SIG-M5 (cell line): ENCODE measurements around the gene NUMB.

Source experiments
- DNase-seq: peaks from one replicate; lab custom pipeline; 2025; lab: John Stamatoyannopoulos, UW

Gene NUMB

DNA sequence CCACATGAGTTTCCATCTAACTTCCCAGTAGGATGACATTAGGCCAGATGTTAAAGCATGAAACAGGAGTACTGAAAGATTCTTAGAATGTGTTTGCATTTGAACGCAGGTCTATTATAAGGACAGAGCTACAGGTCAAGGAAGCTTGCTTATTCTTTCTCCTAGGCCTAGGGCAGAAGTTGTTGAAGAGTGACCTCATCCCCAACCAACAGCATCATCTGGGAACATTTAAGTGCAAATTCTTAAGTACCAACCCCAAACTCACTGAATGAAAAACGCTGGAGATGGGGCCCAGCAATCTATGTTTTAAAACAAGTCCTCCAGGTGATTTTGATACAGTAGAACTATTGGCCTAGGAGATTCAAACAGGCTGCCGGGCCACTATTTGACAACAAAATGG lies 168.6 kb downstream of the NUMB start:
- DNase-seq = no peak

DNA sequence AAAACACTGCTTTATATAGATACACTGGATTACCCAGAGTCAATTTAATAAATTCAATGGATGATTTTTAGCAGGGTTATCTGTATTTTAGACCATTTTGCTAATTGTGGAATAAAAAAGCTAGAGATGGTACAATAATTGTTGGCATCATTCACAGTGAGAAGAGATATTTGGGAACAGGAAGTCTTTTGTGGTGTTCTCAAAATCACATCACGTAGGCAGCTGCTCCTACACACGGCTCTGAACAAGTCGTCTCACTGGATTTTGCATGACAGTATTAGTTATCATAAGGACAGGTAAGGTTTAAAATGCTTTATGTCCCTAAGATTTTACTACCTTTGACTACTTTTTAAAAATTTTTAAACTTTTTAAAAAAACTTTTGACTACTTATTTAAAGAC lies 169.0 kb downstream of the NUMB start:
- DNase-seq = no peak

GRCh38 chr14:73287071-73287470 lies 171.3 kb downstream of the NUMB start:
- no peak for DNase-seq

- no peak for DNase-seq
Measured at GRCh38 chr14:73286598-73286997, 171.7 kb downstream of the NUMB start.

DNA sequence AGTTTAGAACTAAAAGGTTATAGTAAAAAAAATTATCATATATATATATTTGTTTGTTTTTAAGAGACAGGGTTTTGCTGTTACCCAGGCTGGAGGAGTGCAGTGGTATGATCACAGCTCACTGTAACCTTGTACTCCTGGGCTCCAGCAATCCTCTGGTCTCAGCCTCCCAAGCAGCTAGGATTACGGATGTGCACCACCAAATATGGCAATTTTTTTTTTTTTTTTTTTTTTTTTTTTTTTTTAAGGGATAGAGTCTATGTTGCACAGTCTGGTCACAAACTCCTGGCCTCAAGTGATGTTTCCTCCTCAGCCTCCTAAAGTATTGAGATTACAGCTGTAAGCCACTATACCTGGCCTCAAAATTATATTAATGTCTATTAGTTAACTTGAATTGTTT lies 172.4 kb downstream of the NUMB start:
- no peak for DNase-seq

DNA sequence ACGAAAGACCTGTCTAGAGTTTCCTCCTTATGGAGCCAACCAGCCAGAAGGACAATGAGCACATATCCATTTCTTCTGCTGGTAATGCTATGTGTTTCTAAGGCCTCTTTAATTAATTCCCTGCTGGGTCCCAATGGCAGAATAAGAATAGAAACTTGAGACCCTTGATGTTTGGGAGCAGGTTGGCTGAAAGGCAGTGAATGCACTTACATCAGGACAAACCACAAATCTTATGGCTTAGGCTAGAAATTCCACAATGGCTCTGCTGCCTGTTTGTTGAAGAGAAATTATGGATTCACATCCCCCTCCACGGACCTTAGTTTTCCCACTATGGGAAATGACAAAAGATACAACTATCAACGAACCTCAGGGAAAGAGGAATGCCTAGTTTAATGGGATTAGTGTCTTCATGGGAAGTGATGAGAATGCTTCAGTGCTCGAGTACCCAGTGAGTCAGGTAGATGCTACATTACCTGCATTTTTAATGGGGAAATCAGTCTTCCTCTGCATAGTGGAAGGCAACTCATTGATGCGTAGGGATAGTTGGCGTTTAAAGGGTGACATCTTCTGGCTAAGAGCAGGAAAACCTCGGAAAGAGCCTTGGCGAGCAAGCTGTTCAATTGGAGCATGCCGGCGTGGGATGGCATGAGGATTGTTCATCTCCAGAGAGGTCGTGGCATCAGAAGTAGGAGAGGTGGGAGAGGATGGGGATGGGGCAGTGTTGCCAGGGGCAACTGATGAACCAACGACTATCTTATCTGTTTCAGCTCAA lies 174.6 kb downstream of the NUMB start:
- DNase-seq = no peak

DNA sequence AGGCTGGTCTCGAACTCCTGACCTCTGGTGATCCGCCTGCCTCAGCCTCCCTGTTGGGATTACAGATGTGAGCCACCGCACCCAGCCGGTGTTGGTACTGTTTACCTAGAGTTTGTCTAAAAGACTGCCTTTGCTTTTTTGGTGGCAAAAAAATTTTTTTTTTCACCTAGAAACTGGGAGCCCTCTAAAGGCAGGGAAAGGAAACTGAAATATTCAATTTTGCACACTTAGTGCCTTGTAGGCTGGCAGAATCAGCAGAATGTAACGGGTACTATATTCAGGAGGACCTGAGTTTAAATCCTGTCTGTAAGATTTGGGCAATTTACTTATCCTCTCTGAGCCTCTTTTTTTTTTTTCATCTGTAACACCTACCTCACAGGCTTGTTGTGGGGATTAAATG lies 177.4 kb downstream of the NUMB start:
- no peak for DNase-seq

- DNase-seq = no peak
Measured at GRCh38 chr14:73277376-73277775, 181.0 kb downstream of the NUMB start.

GRCh38 chr14:73276836-73277235 lies 181.5 kb downstream of the NUMB start:
- DNase-seq = no peak

GRCh38 chr14:73273799-73274198 lies 184.5 kb downstream of the NUMB start:
- DNase-seq = no peak

DNA sequence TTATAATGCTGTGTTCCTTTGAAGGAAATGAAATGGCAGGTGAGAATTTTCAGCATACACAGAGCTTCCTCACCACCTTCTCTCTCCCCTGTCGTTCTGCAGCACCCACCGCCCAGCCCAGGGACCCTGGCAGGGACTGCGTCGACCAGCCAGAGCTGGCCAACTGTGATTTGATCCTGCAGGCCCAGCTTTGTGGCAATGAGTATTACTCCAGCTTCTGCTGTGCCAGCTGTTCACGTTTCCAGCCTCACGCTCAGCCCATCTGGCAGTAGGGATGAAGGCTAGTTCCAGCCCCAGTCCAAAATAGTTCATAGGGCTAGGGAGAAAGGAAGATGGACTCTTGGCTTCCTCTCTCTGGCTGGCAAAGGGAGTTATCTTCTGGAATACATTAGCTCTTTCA lies 186.0 kb downstream of the NUMB start:
- no peak for DNase-seq

- DNase-seq = no peak
Measured at GRCh38 chr14:73269729-73270531, 188.4 kb downstream of the NUMB start.

- no peak for DNase-seq
Measured at GRCh38 chr14:73267474-73267873, 190.9 kb downstream of the NUMB start.

DNA sequence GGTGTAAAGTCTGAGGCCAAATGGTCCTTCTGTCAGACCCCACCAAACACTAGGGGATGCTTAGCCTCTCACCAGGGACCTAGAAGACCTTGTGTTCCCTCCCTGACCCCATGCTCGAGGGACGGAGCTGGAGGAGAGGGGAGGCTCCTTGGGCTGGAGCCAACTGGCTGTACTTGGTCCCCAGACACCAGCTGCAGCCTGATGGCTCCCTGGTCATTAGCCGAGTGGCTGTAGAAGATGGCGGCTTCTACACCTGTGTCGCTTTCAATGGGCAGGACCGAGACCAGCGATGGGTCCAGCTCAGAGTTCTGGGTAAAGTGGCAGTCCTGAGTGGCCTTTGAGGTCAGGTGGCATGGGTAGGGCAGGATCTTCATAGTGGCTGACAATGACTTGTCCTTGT lies 192.0 kb downstream of the NUMB start:
- no peak for DNase-seq

- no peak for DNase-seq
Measured at GRCh38 chr14:73265721-73266046, 192.7 kb downstream of the NUMB start.

GRCh38 chr14:73264885-73265720 lies 193.2 kb downstream of the NUMB start:
- no peak for DNase-seq

DNA sequence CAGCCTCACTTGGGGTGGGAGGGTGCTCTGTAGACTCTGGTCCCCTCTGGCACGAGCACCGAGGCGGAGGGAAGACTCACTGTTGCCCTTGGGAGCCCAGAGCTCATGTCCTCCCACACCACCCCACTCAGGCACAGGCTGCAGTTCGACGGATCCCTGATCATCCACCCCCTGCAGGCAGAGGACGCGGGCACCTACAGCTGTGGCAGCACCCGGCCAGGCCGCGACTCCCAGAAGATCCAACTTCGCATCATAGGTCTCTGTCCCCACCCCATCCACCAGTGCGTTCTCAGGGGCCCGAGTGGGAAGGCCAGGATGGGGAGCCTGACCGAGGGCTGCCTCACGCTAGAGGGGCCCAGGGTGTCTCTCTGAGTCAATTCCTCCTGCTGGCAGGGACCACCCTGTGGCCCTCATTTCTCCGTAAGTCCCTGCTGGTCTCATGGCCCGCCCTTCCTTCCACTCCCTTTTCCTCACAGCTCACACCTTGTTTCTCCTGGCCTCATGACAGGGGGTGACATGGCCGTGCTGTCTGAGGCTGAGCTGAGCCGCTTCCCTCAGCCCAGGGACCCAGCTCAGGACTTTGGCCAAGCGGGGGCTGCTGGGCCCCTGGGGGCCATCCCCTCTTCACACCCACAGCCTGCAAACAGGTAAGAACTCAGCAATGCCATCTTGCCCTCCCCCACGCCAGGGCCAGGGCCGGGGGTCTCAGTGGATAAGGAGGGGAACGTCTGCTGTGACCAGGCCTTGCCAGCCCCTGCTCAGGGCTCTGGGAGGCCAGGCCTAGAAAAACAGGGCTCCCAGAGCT lies 194.1 kb downstream of the NUMB start:
- DNase-seq = no peak

DNA sequence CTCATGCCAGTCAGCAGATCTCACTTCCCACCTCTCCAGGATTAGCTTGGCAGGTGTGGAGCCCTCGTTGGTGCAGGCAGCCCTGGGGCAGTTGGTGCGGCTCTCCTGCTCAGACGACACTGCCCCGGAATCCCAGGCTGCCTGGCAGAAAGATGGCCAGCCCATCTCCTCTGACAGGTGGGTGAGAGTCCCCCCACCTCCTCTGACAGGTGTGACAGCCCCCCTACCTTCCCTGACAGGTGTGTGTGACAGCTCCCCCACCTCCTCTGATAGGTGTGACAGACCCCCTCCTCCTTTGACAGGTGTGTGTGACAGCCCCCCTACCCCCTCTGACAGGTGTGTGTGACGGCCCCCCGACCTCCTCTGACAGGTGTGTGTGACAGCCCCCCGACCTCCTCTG lies 194.7 kb downstream of the NUMB start:
- no peak for DNase-seq

GRCh38 chr14:73262427-73263183 lies 195.7 kb downstream of the NUMB start:
- no peak for DNase-seq

GRCh38 chr14:73261520-73262426 lies 196.6 kb downstream of the NUMB start:
- no peak for DNase-seq
